Gastrocnemius medialis (tissue), 4 donors: ENCODE measurements around the gene PTPRN2.
"Not testable (repeated sequence)": the region's sequence is repeated elsewhere in the genome, so short reads cannot be mapped to it uniquely, and the experiment has no call there.

Experiments
- POLR2A ChIP-seq, 2 donors: fragments of 450-650 bp; IDR thresholded peaks; one replicate each; pipeline ENCODE4 v1.6.1; 2017; ENCODE audit warnings: antibody characterized with exemption in 2 of 2, mild to moderate bottlenecking in 2 of 2, moderate library complexity in 2 of 2
- TF ChIP-seq, protein P1 (sequence below), 5 experiments: fragments of 450-650 bp in 3 of 5; fragments of 200-600 bp in 2 of 5; sonication (generic) in 2 of 5; IDR thresholded peaks in 4 of 5; conservative IDR thresholded peaks in 1 of 5; 1 replicate in 4 of 5; 2 replicates in 1 of 5; pipeline ENCODE4 v1.5.1; 2016 to 2019; ENCODE audit warnings: antibody characterized with exemption in 5 of 5, mild to moderate bottlenecking in 3 of 5, moderate library complexity in 3 of 5

DNA sequence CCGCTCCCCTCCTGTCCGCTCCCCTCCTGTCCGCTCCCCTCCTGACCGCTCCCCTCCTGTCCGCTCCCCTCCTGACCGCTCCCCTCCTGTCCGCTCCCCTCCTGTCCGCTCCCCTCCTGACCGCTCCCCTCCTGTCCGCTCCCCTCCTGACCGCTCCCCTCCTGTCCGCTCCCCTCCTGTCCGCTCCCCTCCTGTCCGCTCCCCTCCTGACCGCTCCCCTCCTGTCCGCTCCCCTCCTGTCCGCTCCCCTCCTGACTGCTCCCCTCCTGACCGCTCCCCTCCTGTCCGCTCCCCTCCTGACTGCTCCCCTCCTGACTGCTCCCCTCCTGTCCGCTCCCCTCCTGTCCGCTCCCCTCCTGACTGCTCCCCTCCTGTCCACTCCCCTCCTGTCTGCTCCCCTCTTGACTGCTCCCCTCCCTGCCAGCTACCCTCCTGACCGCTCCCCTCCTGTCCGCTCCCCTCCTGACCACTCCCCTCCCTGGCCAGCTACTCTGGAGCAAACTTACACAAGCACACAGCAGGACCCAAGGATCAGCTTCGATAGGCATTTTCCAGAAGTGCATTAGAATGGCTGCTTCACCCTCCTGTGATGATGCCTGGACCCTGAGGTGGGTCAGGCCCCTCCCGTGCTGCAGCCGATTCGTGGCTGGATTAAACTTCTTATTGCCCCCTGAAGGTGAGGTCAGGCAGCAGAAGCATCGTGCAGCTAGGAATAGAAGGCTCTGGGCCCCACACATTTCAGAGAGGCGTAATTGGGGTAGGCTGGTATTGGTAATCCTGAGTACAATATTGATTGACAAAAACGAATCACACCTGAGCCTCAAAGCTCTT lies 235.5 kb downstream of the PTPRN2 start:
- TF ChIP-seq, protein P1, sequence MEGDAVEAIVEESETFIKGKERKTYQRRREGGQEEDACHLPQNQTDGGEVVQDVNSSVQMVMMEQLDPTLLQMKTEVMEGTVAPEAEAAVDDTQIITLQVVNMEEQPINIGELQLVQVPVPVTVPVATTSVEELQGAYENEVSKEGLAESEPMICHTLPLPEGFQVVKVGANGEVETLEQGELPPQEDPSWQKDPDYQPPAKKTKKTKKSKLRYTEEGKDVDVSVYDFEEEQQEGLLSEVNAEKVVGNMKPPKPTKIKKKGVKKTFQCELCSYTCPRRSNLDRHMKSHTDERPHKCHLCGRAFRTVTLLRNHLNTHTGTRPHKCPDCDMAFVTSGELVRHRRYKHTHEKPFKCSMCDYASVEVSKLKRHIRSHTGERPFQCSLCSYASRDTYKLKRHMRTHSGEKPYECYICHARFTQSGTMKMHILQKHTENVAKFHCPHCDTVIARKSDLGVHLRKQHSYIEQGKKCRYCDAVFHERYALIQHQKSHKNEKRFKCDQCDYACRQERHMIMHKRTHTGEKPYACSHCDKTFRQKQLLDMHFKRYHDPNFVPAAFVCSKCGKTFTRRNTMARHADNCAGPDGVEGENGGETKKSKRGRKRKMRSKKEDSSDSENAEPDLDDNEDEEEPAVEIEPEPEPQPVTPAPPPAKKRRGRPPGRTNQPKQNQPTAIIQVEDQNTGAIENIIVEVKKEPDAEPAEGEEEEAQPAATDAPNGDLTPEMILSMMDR (IDR thresholded peaks at IDR 0.05 in 4 of 5, conservative IDR thresholded peaks at IDR 0.05 in 1 of 5): not testable (repeated sequence)
- not testable (repeated sequence) for TF ChIP-seq POLR2A (IDR thresholded peaks at IDR 0.05)
